AG04449 (cell line): Measurements from ENCODE around the gene RCVRN.

Source experiments
- CTCF ChIA-PET: fragments of 350-600 bp; formaldehyde crosslinking; extraction: SDS; loops from one replicate; lab custom pipeline; 2021; ENCODE audit warnings: antibody characterized with exemption; lab: Yijun Ruan, JAX
- POLR2A ChIA-PET: fragments of 400-600, 350-600 bp; formaldehyde crosslinking; extraction: SDS; loops from one replicate; lab custom pipeline; 2020; ENCODE audit warnings: antibody characterized with exemption, inconsistent platforms; lab: Yijun Ruan, JAX
- DNase-seq: peaks from one replicate; pipeline ENCODE4 v3.0.0-alpha.2; 2010; ENCODE audit warnings: low read depth, low spot score
- H3K4me3 ChIP-seq: 2 replicates; pipeline ENCODE4 v1.5.1; 2011; ENCODE audit warnings: low read depth, mild to moderate bottlenecking, control low read depth, low read length
- TF ChIP-seq, protein P1 (sequence below): IDR thresholded peaks from one replicate; pipeline ENCODE4 v1.5.1; 2011; ENCODE audit warnings: mild to moderate bottlenecking, moderate library complexity, low read length, control low read depth, inconsistent platforms; ENCODE audit not compliant: insufficient read depth; ENCODE audit errors: missing control alignments

RCVRN gene

GRCh38 chr17:9942885-9943284 lies 37.8 kb upstream of the RCVRN start:
- DNase-seq = no peak
- CTCF ChIA-PET = interaction anchor here (6.9 kb wide), 1 partner anchor 16 kb away, joined by 50 read pairs; no protein-coding TSS in a partner anchor
- TF ChIP-seq, protein P1, sequence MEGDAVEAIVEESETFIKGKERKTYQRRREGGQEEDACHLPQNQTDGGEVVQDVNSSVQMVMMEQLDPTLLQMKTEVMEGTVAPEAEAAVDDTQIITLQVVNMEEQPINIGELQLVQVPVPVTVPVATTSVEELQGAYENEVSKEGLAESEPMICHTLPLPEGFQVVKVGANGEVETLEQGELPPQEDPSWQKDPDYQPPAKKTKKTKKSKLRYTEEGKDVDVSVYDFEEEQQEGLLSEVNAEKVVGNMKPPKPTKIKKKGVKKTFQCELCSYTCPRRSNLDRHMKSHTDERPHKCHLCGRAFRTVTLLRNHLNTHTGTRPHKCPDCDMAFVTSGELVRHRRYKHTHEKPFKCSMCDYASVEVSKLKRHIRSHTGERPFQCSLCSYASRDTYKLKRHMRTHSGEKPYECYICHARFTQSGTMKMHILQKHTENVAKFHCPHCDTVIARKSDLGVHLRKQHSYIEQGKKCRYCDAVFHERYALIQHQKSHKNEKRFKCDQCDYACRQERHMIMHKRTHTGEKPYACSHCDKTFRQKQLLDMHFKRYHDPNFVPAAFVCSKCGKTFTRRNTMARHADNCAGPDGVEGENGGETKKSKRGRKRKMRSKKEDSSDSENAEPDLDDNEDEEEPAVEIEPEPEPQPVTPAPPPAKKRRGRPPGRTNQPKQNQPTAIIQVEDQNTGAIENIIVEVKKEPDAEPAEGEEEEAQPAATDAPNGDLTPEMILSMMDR = no peak
- H3K4me3 ChIP-seq = no peak overlapping the region
- POLR2A ChIA-PET = no interaction called here

DNA sequence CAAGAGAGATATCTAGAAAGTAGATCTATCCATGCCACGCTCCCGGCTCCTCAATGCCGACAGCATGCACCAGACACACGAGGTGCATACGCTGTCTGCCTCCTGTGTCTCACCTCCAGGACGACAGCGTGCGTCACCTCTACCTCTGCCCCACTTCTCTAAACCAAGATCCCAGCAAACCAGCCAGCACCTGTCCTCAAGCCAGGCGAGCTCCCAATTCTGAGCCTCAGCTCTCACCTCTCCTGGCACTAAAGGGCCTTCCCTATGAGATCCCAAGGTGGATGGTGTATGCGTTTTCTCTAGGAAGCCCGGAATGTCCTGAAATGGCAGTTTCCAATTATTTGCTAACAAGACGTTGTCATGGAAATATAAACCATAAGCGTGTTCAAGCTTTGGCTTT lies 36.2 kb upstream of the RCVRN start:
- CTCF ChIA-PET = interaction anchor here (0.9 to 6.9 kb wide), 2 partner anchors 14 to 15 kb away, joined by 3 to 50 read pairs; no protein-coding TSS in a partner anchor
- no peak overlapping the region for H3K4me3 ChIP-seq
- DNase-seq = no peak
- POLR2A ChIA-PET = no interaction called here
- TF ChIP-seq, protein P1 = no peak

DNA sequence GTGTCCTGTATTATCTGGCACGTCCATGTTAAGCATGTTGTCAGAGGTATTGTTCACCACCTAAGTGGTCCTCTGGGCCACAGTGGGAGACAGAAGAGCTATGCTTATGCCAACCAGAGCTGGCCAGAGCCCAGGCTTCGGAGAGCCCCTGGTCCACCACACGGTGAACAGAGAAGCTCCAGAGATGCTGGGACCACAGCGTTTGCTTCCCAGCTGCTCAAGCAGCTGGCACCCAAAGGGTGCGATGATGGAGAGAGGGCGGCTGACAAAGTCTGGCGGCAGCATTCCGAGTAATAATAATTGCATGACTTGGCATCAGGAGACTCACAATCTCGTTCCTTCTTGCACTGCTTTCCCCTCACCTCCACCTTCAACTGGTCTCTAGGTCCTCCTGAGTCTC lies 35.8 kb upstream of the RCVRN start:
- H3K4me3 ChIP-seq = no peak overlapping the region
- CTCF ChIA-PET = interaction anchor here (6.9 kb wide), 1 partner anchor 14 kb away, joined by 50 read pairs; no protein-coding TSS in a partner anchor
- POLR2A ChIA-PET = no interaction called here
- no peak for DNase-seq
- TF ChIP-seq, protein P1 = no peak

GRCh38 chr17:9938764-9939163 lies 33.7 kb upstream of the RCVRN start:
- ChIA-PET CTCF (interaction anchor here (1.4 to 6.9 kb wide), 3 partner anchors 12 to 678 kb away, joined by 3 to 50 read pairs (median 5); no protein-coding TSS in a partner anchor), POLR2A (no interaction called here)
- DNase-seq = no peak
- no peak overlapping the region for H3K4me3 ChIP-seq
- TF ChIP-seq, protein P1 = no peak

DNA sequence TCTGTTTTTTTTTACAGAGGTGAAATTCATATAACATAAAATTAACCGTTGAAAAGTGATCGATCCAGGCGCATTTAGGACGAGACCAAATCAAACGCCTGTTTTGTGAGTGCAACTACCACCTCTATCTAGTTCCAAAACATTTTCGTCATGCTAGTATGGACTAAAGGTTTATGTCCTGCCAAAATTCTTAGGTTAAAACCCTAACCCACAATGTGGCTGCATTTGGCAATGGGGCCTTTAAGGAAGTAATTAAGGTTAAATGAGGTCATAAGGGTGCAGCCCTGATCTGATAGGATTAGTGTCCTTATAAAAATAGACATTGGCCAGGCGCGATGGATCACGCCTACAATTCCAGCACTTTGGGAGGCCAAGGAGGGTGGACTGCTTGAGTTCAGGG lies 32.8 kb upstream of the RCVRN start:
- no peak for DNase-seq
- CTCF ChIA-PET = interaction anchor here (0.6 to 1.6 kb wide), 3 partner anchors 11 to 20 kb away, joined by 3 read pairs; no protein-coding TSS in a partner anchor
- TF ChIP-seq, protein P1 = no peak
- no peak overlapping the region for H3K4me3 ChIP-seq
- POLR2A ChIA-PET = no interaction called here

DNA sequence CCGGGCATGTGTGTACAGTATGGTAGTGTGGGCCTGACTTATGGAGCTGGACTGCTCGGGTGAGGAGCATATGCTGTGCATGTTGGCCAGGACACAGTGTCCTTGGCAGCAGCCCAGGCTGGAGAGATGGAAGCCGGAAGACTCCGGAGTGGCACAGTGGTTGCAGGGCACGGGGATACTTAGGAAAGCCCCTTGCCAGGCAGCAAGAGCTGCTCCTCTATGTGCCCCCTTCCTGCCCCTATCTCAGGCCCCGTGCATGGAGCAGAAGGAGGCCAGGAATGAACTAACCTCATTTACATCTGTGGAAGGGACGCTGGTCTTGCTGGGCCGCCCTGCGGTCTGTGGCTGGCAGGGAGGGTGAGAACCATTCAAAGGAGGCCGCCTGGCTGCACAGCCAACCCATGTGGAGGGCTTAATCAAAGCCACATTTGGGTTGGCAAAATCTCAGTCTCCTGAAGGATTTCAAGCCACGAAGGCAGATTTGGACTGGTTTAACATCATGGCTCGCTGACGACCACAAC lies 32.2 kb upstream of the RCVRN start:
- ChIA-PET POLR2A (no interaction called here), CTCF (interaction anchor here (0.7 to 4.8 kb wide), 2 partner anchors 10 to 13 kb away, joined by 3 to 31 read pairs; no protein-coding TSS in a partner anchor)
- no peak for DNase-seq
- TF ChIP-seq, protein P1 = no peak
- no peak overlapping the region for H3K4me3 ChIP-seq
